Measurements from ENCODE around the gene CACNA1B. TPM values are rescaled to one million over a fixed set of nuclear protein-coding genes. Genes with fewer than 3 reads are reported as not detected.

Gene CACNA1B
- total and polyA plus RNA-seq, 9 of the 15 experiments (the other 6 are each of a cell fraction or from before 2014, with no cell fraction given), result 0.01 to 0.04 TPM; not detected in 7

DNA sequence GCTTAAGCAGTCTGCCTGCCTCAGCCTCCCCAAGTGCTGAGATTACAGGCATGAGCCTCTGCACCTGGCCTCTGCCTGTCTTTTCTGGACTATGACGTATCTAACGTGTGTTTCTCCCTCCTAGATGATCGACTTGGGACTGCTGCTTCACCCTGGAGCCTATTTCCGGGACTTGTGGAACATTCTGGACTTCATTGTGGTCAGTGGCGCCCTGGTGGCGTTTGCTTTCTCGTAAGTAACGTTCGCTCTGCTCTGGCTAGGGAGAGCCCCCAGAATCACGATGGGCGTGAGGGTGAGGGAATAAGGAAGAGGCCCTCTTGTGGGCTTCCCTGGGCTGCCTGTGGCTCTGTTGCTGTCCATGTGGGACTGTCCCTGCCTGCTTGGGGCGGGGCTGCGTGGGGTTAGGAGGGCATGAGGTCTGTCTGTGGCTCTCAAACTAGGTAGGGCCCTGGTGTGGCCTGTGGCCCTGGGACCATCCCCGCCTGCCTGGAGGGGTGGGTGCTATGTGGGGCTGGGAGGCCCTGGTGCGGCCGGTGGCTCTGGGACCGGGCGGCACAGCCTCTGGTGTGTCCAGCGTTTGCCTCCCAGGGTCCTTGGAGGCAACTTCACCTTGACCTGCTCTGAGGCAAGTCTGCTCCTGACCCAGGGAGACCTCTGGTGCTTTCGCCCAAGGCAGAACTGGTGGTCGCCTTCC, 171.7 kb downstream of the CACNA1B start:
- DNase-seq (ENCODE audit: extremely low read depth in 1 of 4, low spot score in 3 of 4), result no peak
- Histone ChIP-seq H3K27ac (ENCODE audit: extremely low read depth, low read depth, low read length) (no peak overlapping the region), H3K9ac (ENCODE audit: insufficient read depth in 1 of 2, low read depth in 2 of 2, low read length in 2 of 2) (no peak overlapping the region), H3K9me3 (replicated peaks; ENCODE audit: control insufficient read depth, insufficient read depth, low read depth, low read length) (no peaks in the 10 kb centered on the region), H3K4me1 (replicated peaks in 1 of 2; ENCODE audit: control insufficient read depth in 2 of 2, insufficient read depth in 2 of 2, low read length in 2 of 2) (peaks cover 0 to 17% of the 10 kb centered on the region in 2 experiments; a peak in 3 of 5 replicates), H3K27me3 (ENCODE audit: control insufficient read depth in 2 of 2, insufficient read depth in 2 of 2, low read length in 2 of 2) (peaks cover 33 to 94% of the 10 kb centered on the region in 2 experiments), H2AFZ (ENCODE audit: low read depth, low read length) (no peak overlapping the region), H3K79me2 (ENCODE audit: control insufficient read depth, insufficient read depth, low read length) (no peaks in the 10 kb centered on the region), H3K9me1 (ENCODE audit: control insufficient read depth, insufficient read depth, low read length) (no peaks in the 10 kb centered on the region), H3K4me2 (ENCODE audit: insufficient read depth, low read length) (no peak overlapping the region), H3K36me3 (ENCODE audit: control insufficient read depth, insufficient read depth, low read length) (no peaks in the 10 kb centered on the region), H3K4me3 (no peak overlapping the region), H4K20me1 (replicated peaks; ENCODE audit: control insufficient read depth, insufficient read depth, low read length) (peaks cover 4% of the 10 kb centered on the region; the same call in 1 of the 2 replicates)
- ATAC-seq, result peak; percentile 18
- POLR2A ChIA-PET, result no interaction called here
- no peak for FAIRE-seq
- WGBS (ENCODE audit: insufficient coverage, low coverage, missing lambda C conversion rate), result 2% methylated on average over 20 of the region's 21 CpGs
- TF ChIP-seq GATAD2B (IDR thresholded peaks at IDR 0.05; ENCODE audit: borderline replicate concordance), result no peak
- no peak for TF ChIP-seq RFX5 (IDR thresholded peaks at IDR 0.05; ENCODE audit: low read depth, low read length)
- no peak for TF ChIP-seq SNRNP70 (optimal IDR thresholded peaks at IDR 0.05; ENCODE audit: low read depth, low read length)
- in situ Hi-C loops (cut with MboI) (no loop called here), intact Hi-C loops (cut with micrococcal nuclease) (no loop called here)
- no TSS peak for BruUV-seq (replicated peaks)
- CTCF ChIA-PET (ENCODE audit: low intra/inter-chr PET ratio), result no interaction called here

DNA sequence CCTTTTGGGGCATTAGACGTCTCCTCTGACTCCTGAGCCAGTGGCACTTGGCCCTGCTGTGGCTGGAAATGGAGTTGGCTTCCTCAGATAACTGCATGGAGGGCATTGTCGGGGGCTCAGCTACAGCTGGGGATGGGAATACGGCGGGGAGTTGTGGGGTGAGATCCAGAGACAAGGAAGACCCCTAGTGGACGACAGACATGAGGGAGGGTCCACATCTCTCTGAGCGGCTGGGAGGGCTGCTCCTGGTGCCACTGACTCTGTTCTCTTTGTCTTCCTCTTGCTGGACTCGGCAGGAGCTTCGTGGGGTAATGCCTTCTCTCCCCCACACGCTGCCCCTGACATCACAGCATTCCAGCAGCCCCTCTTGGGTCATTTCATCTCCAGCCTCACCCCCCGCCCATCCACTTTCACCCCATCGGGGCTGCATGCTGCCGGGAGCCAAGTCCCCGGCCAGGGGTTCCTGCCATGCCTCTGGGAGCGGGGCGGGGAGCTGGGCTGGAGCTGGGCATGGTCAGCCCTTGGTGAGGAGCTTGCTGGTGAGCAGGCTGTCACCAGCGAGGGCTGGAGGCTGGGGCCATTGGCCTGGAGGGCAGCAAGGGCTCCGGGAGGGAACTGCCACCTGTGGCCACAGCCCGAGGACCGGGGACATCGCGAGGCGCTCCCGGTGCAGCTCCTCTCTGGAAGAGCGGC, 172.3 kb downstream of the CACNA1B start:
- Histone ChIP-seq H3K4me2 (ENCODE audit: insufficient read depth, low read length) (no peak overlapping the region), H3K4me3 (no peak overlapping the region), H2AFZ (ENCODE audit: low read depth, low read length) (no peak overlapping the region), H3K36me3 (ENCODE audit: control insufficient read depth, insufficient read depth, low read length) (no peaks in the 10 kb centered on the region), H3K79me2 (ENCODE audit: control insufficient read depth, insufficient read depth, low read length) (no peaks in the 10 kb centered on the region), H3K9me3 (replicated peaks; ENCODE audit: control insufficient read depth, insufficient read depth, low read depth, low read length) (no peaks in the 10 kb centered on the region), H3K9me1 (ENCODE audit: control insufficient read depth, insufficient read depth, low read length) (no peaks in the 10 kb centered on the region), H3K9ac (ENCODE audit: insufficient read depth in 1 of 2, low read depth in 2 of 2, low read length in 2 of 2) (no peak overlapping the region), H3K4me1 (replicated peaks in 1 of 2; ENCODE audit: control insufficient read depth in 2 of 2, insufficient read depth in 2 of 2, low read length in 2 of 2) (peaks cover 0 to 19% of the 10 kb centered on the region in 2 experiments; a peak in 3 of 5 replicates), H3K27ac (ENCODE audit: extremely low read depth, low read depth, low read length) (no peak overlapping the region), H4K20me1 (replicated peaks; ENCODE audit: control insufficient read depth, insufficient read depth, low read length) (0 out of 2 replicates have a peak, but pooled peaks cover 4% of the 10 kb centered on the region), H3K27me3 (ENCODE audit: control insufficient read depth in 2 of 2, insufficient read depth in 2 of 2, low read length in 2 of 2) (peaks cover 34 to 93% of the 10 kb centered on the region in 2 experiments; a peak in 4 of 5 replicates)
- DNase-seq (ENCODE audit: extremely low read depth in 1 of 4, low spot score in 3 of 4) (no peak), FAIRE-seq (no peak), ATAC-seq (no peak)
- TF ChIP-seq CREM (IDR thresholded peaks at IDR 0.05; ENCODE audit: low read depth), result no peak
- TF ChIP-seq SIN3A (IDR thresholded peaks at IDR 0.05; ENCODE audit: borderline replicate concordance in 2 of 2, control insufficient read depth in 1 of 2, low read depth in 2 of 2, low read length in 2 of 2), result no peak
- TF ChIP-seq SAFB (IDR thresholded peaks at IDR 0.05; ENCODE audit: borderline replicate concordance, low read depth, low read length), result no peak
- no peak for TF ChIP-seq KDM1A (IDR thresholded peaks at IDR 0.05)
- no peak for TF ChIP-seq ZNF583 (CRISPR knock-in tag; IDR thresholded peaks at IDR 0.05)
- no peak for TF ChIP-seq ZMIZ1 (IDR thresholded peaks at IDR 0.05; ENCODE audit: low read depth in 2 of 2, low read length in 2 of 2)
- no TSS peak for BruUV-seq (replicated peaks)
- ChIA-PET CTCF (ENCODE audit: low intra/inter-chr PET ratio) (no interaction called here), POLR2A (no interaction called here)
- intact Hi-C loops (cut with micrococcal nuclease) (no loop called here), in situ Hi-C loops (cut with MboI) (no loop called here)
- WGBS (ENCODE audit: insufficient coverage, low coverage, missing lambda C conversion rate), result under 1% methylated on average over 21 of the region's 24 CpGs
